Activated CD8-positive, alpha-beta T cell treated with anti-CD3 and anti-CD28 coated beads for 36 hours (primary cell): ENCODE data around the gene PLEKHH3. TPM values are rescaled to one million over a fixed set of nuclear protein-coding genes. Genes with fewer than 3 reads are reported as not detected.

Experiments
- ATAC-seq: fragments of 200-7000 bp; cut with Tn5 transposase; one replicate; pipeline ENCODE4 v1.10.0; 2021; ENCODE audit warnings: mild to moderate bottlenecking, moderate library complexity
- CTCF ChIA-PET: fragments of 350-600 bp; sonication (Branson Sonifier 250); formaldehyde crosslinking; loops from one replicate; lab custom pipeline; 2021; ENCODE audit warnings: antibody characterized with exemption; lab: Charles Lee
- POLR2A ChIA-PET: fragments of 350-600 bp; sonication (Branson Sonifier 250); formaldehyde crosslinking; loops from one replicate; lab custom pipeline; 2021; ENCODE audit warnings: antibody characterized with exemption; lab: Charles Lee
- DNase-seq: peaks from one replicate; pipeline ENCODE4 v3.0.0-alpha.2; 2020
- H3K27ac Mint-ChIP-seq: one replicate; pipeline ENCODE4 v1.8.0; 2021; ENCODE audit warnings: mild to moderate bottlenecking, mixed read lengths
- H3K27me3 Mint-ChIP-seq: one replicate; pipeline ENCODE4 v1.8.0; 2021; ENCODE audit warnings: mixed read lengths
- H3K36me3 Mint-ChIP-seq: one replicate; pipeline ENCODE4 v1.8.0; 2021; ENCODE audit warnings: low read depth, mixed read lengths
- H3K4me1 Mint-ChIP-seq: one replicate; pipeline ENCODE4 v1.8.0; 2021; ENCODE audit warnings: low read depth, mixed read lengths
- H3K4me3 Mint-ChIP-seq: one replicate; pipeline ENCODE4 v1.8.0; 2021; ENCODE audit warnings: mild to moderate bottlenecking, moderate library complexity, mixed read lengths
- H3K9me3 Mint-ChIP-seq: one replicate; pipeline ENCODE4 v1.8.0; 2021; ENCODE audit warnings: mixed read lengths
- intact Hi-C: fragments of 100-400 bp; cut with micrococcal nuclease; formaldehyde crosslinking; loops from one replicate; pipeline ENCODE4 v1.10.0; 2022
- total RNA-seq, 2 experiments: library from RNA; stranded (reverse); gene quantifications; one replicate each; pipeline ENCODE4 v1.2.3, GENCODE V29; 2021
- TF ChIP-seq, protein P1 (sequence below): fragments of 200-600 bp; IDR thresholded peaks from one replicate; pipeline ENCODE4 v1.8.0; 2022; ENCODE audit warnings: antibody characterized with exemption, mild to moderate bottlenecking

Gene PLEKHH3
- total RNA-seq, 2 experiments from 2014 or later: 0.29 to 0.65 TPM

DNA sequence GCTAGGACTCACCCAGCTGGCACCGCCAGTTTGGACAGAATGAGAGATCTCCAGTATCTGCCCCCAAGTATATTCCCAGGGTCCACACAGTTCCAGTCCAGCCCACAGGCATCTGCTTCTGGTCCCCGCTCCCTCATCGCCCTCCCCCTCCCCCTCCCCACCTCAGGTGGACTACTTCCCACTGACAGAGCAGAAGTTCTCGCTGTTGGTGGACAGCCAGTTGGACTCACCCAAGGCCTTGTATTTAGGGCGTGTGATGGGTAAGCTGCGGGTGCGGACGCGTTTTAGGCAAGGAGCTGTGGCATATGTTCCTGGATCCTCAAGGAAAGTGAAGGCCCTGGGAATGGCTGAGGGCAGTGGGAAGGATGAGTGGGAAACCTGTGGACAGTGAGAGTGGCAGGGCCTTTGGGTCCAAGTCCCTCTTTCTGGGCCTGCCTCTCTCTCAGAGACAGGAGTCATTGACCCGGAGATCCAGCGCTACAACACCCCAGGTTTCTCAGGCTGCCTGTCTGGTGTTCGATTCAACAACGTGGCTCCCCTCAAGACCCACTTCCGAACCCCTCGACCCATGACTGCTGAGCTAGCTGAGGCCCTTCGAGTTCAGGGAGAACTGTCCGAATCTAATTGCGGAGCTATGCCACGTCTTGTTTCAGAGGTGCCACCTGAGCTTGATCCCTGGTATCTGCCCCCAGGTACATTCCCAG, 20.5 kb upstream of the PLEKHH3 start:
- TF ChIP-seq, protein P1, sequence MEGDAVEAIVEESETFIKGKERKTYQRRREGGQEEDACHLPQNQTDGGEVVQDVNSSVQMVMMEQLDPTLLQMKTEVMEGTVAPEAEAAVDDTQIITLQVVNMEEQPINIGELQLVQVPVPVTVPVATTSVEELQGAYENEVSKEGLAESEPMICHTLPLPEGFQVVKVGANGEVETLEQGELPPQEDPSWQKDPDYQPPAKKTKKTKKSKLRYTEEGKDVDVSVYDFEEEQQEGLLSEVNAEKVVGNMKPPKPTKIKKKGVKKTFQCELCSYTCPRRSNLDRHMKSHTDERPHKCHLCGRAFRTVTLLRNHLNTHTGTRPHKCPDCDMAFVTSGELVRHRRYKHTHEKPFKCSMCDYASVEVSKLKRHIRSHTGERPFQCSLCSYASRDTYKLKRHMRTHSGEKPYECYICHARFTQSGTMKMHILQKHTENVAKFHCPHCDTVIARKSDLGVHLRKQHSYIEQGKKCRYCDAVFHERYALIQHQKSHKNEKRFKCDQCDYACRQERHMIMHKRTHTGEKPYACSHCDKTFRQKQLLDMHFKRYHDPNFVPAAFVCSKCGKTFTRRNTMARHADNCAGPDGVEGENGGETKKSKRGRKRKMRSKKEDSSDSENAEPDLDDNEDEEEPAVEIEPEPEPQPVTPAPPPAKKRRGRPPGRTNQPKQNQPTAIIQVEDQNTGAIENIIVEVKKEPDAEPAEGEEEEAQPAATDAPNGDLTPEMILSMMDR: no peak
- ATAC-seq (no peak), DNase-seq (no peak)
- Mint-ChIP-seq H3K36me3 (peaks cover 17% of the 10 kb centered on the region), H3K27me3 (no peaks in the 10 kb centered on the region), H3K4me1 (no peaks in the 10 kb centered on the region), H3K4me3 (no peak overlapping the region), H3K9me3 (no peaks in the 10 kb centered on the region), H3K27ac (no peak overlapping the region)
- CTCF ChIA-PET: interaction anchor here (0.6 to 2.4 kb wide), 3 partner anchors 17 to 631 kb away, joined by 3 to 9 read pairs (median 3); no protein-coding TSS in a partner anchor
- POLR2A ChIA-PET: interaction anchor here (1.1 to 1.2 kb wide), 2 partner anchors 13 to 124 kb away, joined by 3 read pairs; no protein-coding TSS in a partner anchor
- intact Hi-C loops: no loop called here

DNA sequence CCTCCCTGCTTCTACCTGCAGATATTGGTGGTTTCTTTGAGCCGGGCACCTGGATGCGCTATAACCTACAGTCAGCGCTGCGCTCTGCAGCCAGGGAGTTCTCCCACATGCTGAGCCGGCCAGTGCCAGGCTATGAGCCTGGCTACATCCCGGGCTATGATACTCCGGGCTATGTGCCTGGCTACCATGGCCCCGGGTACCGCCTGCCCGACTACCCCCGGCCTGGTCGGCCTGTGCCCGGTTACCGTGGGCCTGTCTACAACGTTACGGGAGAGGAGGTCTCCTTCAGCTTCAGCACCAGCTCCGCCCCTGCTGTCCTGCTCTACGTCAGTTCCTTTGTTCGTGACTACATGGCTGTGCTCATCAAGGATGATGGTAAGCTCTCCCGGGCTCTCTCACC, 18.7 kb upstream of the PLEKHH3 start:
- DNase-seq: no peak
- intact Hi-C loops: no loop called here
- CTCF ChIA-PET: interaction anchor here (1.4 kb wide), 1 partner anchor 13 kb away, joined by 3 read pairs; no protein-coding TSS in a partner anchor
- ATAC-seq: no peak
- Mint-ChIP-seq H3K4me3 (no peak overlapping the region), H3K4me1 (no peaks in the 10 kb centered on the region), H3K9me3 (no peaks in the 10 kb centered on the region), H3K36me3 (peaks cover 6% of the 10 kb centered on the region), H3K27ac (no peak overlapping the region), H3K27me3 (no peaks in the 10 kb centered on the region)
- POLR2A ChIA-PET: no interaction called here
- TF ChIP-seq, protein P1: no peak

DNA sequence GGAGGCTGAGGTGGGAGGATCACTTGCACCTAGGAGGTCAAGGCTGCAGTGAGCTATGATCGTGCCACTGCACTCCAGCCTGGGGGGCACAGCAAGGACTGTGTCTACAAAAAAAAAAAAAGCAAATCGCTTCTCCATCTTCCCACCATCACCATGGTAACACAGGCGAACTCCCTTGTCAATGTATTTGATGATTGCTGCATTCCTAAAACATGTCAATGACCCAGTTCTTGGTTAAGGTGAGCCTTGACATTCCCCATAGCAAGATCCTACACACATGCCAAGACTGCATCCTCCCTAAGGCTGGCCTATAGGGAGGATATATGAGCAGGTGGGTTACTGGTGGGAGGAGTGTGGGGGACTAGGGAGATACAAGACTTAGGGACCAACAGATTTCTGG, 17.7 kb upstream of the PLEKHH3 start:
- intact Hi-C loops: no loop called here
- Mint-ChIP-seq H3K36me3 (peaks cover 5% of the 10 kb centered on the region), H3K27me3 (no peaks in the 10 kb centered on the region), H3K9me3 (no peaks in the 10 kb centered on the region), H3K4me1 (no peaks in the 10 kb centered on the region), H3K4me3 (no peak overlapping the region), H3K27ac (no peak overlapping the region)
- ATAC-seq: no peak
- CTCF ChIA-PET: interaction anchor here (0.9 kb wide), 1 partner anchor 69 kb away, joined by 3 read pairs; no protein-coding TSS in a partner anchor
- POLR2A ChIA-PET: interaction anchor here (0.5 kb wide), 1 partner anchor 13 kb away, joined by 3 read pairs; no protein-coding TSS in a partner anchor
- TF ChIP-seq, protein P1: no peak
- DNase-seq: no peak

DNA sequence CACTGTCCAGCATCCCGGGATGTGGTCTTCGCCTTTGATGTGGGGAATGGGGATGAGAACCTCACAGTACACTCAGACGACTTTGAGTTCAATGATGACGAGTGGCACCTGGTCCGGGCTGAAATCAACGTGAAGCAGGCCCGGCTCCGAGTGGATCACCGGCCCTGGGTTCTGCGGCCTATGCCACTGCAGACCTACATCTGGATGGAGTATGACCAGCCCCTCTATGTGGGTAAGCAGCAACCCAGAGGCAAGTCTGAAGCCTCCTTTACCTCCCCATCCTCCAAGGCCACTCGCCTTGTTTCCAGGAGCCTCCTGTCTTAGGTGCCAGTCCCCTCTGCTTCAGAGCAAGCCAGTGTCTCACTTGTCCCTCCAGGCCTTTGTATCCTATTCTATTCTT, 15.7 kb upstream of the PLEKHH3 start:
- intact Hi-C loops: no loop called here
- Mint-ChIP-seq H3K9me3 (no peaks in the 10 kb centered on the region), H3K4me1 (no peaks in the 10 kb centered on the region), H3K27me3 (no peaks in the 10 kb centered on the region), H3K4me3 (no peak overlapping the region), H3K27ac (no peak overlapping the region), H3K36me3 (peaks cover 5% of the 10 kb centered on the region)
- POLR2A ChIA-PET: interaction anchor here (1.5 to 1.7 kb wide), 2 partner anchors 9 to 14 kb away, joined by 5 to 7 read pairs; no protein-coding TSS in a partner anchor
- TF ChIP-seq, protein P1: no peak
- CTCF ChIA-PET: no interaction called here
- ATAC-seq (no peak), DNase-seq (no peak)

DNA sequence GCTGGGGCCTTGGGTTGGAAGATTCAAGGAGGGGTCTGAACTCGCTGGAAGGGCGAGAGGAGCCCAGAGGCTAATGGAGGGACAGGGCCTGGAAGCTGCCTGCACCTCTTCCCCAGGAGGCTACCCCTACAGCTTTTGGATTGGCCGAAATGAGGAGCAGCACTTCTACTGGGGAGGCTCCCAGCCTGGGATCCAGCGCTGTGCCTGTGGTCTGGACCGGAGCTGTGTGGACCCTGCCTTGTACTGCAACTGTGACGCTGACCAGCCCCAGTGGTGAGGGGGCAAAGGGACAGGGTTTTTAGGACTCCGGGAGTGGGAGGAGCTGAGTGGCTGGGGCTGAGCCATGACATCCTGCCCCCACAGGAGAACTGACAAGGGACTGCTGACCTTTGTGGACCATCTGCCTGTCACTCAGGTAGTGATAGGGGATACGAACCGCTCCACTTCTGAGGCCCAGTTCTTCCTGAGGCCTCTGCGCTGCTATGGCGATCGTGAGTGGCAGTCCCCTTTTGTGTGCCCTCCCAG, 14.3 kb upstream of the PLEKHH3 start:
- TF ChIP-seq, protein P1: no peak
- Mint-ChIP-seq H3K36me3 (peaks cover 5% of the 10 kb centered on the region), H3K27ac (no peak overlapping the region), H3K9me3 (no peaks in the 10 kb centered on the region), H3K27me3 (no peaks in the 10 kb centered on the region), H3K4me1 (no peaks in the 10 kb centered on the region), H3K4me3 (no peak overlapping the region)
- ChIA-PET POLR2A (no interaction called here), CTCF (interaction anchor here (1.6 kb wide), 1 partner anchor 73 kb away, joined by 6 read pairs; no protein-coding TSS in a partner anchor)
- DNase-seq (no peak), ATAC-seq (no peak)
- intact Hi-C loops: no loop called here
